WERI-Rb-1 (cell line): Measurements from ENCODE around the gene ADGRL4.

ENCODE experiments used
- DNase-seq: peaks from one replicate; pipeline ENCODE4 v3.0.0-alpha.2; 2020
- H3K27ac ChIP-seq: fragments of 250-450 bp; sonication (Bioruptor Pico); 2 replicates; pipeline ENCODE4 v1.5.1; 2020; ENCODE audit warnings: mild to moderate bottlenecking, moderate library complexity
- H3K27me3 ChIP-seq: fragments of 250-450 bp; sonication (Bioruptor Pico); 2 replicates; pipeline ENCODE4 v1.5.1; 2021; ENCODE audit warnings: mild to moderate bottlenecking, low read depth, moderate library complexity; ENCODE audit not compliant: insufficient read depth, severe bottlenecking
- H3K36me3 ChIP-seq: fragments of 250-450 bp; sonication (Bioruptor Pico); 2 replicates; pipeline ENCODE4 v1.5.1; 2020; ENCODE audit warnings: mild to moderate bottlenecking, moderate library complexity
- H3K4me3 ChIP-seq: 2 replicates; pipeline ENCODE4 v1.5.1; 2011; ENCODE audit warnings: low read depth, mild to moderate bottlenecking, control low read depth, low read length
- H3K9me3 ChIP-seq: fragments of 250-450 bp; sonication (Bioruptor Pico); 2 replicates; pipeline ENCODE4 v1.5.1; 2021; ENCODE audit warnings: mild to moderate bottlenecking, moderate library complexity; ENCODE audit not compliant: severe bottlenecking
- TF ChIP-seq, protein P1 (sequence below): IDR thresholded peaks from 2 replicates; pipeline ENCODE4 v1.5.1; 2011; ENCODE audit warnings: low read depth, mild to moderate bottlenecking, control low read depth, inconsistent platforms, low read length

The ADGRL4 gene

DNA sequence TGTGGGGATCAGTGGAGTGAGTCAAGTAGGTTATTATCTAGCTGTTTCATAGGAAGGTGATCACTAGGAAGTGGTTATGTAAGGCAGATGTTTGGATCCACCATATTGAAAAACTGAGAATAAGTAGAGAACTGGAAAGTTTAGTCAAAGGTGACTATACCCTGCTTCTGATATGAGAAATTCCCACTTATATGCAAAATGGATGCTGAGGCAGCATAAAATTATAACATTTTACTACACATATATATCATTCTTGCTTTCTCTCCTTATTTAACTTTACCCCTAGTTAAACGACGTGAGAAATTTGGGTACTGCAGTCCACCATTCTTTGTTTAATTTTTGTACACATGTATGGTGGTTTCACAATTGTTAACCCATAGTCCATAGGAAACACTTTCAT, 142.4 kb downstream of the ADGRL4 start:
- no peak overlapping the region for H3K27ac ChIP-seq
- TF ChIP-seq, protein P1, sequence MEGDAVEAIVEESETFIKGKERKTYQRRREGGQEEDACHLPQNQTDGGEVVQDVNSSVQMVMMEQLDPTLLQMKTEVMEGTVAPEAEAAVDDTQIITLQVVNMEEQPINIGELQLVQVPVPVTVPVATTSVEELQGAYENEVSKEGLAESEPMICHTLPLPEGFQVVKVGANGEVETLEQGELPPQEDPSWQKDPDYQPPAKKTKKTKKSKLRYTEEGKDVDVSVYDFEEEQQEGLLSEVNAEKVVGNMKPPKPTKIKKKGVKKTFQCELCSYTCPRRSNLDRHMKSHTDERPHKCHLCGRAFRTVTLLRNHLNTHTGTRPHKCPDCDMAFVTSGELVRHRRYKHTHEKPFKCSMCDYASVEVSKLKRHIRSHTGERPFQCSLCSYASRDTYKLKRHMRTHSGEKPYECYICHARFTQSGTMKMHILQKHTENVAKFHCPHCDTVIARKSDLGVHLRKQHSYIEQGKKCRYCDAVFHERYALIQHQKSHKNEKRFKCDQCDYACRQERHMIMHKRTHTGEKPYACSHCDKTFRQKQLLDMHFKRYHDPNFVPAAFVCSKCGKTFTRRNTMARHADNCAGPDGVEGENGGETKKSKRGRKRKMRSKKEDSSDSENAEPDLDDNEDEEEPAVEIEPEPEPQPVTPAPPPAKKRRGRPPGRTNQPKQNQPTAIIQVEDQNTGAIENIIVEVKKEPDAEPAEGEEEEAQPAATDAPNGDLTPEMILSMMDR, result no peak
- H3K9me3 ChIP-seq, result no peaks in the 10 kb centered on the region
- no peak overlapping the region for H3K4me3 ChIP-seq
- DNase-seq, result no peak
- no peaks in the 10 kb centered on the region for H3K36me3 ChIP-seq
- no peaks in the 10 kb centered on the region for H3K27me3 ChIP-seq

DNA sequence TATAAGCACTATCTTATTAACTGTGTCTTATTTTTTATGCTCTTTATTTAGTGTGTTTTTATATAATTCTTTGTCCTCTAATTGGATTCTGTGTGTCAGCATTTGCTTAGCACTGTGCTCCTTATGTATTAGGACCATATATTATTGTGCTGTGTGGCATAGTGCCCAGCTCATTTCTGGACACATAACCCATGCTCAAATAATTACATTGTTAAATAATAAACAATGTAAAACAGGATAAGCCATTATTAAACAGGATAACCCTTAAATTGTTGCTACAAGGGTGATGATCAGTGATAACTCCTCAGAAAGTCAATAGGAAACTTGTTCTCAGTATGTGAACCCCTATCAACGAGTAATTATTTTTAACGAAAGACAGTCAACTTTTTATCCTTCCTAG, 150.4 kb downstream of the ADGRL4 start:
- DNase-seq, result no peak
- Histone ChIP-seq H3K27ac (no peak overlapping the region), H3K27me3 (no peaks in the 10 kb centered on the region), H3K9me3 (no peaks in the 10 kb centered on the region), H3K4me3 (no peak overlapping the region), H3K36me3 (no peaks in the 10 kb centered on the region)
- TF ChIP-seq, protein P1, result no peak

DNA sequence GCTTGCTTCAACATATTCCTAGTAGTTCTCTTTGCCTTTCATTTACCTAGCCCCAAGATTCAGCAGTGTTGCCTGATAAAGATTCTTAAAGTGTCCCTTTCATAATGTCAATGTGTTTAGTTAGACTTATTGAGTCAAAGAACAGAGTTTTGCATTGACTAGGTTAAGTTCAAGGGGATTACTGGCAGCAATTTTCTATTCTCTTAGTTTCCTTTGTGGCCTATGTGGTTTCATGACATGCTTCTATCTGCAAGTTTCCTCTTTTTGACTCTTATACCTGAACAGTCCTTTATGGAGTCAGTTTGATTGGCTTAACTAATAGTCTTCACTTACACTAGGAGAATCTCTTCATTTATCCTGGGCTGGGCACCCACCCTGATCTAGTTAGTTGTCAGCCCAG, 151.3 kb downstream of the ADGRL4 start:
- Histone ChIP-seq H3K4me3 (no peak overlapping the region), H3K9me3 (no peaks in the 10 kb centered on the region), H3K36me3 (no peaks in the 10 kb centered on the region), H3K27ac (no peak overlapping the region), H3K27me3 (no peaks in the 10 kb centered on the region)
- TF ChIP-seq, protein P1, result no peak
- no peak for DNase-seq

DNA sequence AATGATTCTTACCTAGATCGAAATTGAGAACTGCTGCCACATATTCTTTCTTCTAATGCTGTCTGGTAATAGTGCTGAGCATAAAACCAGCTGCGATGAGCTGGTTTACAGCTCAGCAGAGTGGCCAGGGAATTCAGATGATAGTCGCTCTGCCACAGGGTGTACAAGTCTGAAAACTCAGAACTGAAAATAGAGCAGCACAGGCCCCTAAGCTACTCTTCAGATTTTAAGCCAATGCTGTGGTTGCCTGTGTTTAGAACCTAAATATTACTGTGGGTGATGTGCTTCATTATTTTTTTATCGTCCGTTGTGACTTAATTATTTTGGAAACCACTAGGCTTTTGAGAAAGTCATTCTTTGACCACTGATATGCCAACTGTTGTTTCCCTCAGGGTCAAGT, 152.0 kb downstream of the ADGRL4 start:
- Histone ChIP-seq H3K4me3 (no peak overlapping the region), H3K27me3 (no peaks in the 10 kb centered on the region), H3K9me3 (no peaks in the 10 kb centered on the region), H3K36me3 (no peaks in the 10 kb centered on the region), H3K27ac (no peak overlapping the region)
- DNase-seq, result no peak
- TF ChIP-seq, protein P1, result no peak

DNA sequence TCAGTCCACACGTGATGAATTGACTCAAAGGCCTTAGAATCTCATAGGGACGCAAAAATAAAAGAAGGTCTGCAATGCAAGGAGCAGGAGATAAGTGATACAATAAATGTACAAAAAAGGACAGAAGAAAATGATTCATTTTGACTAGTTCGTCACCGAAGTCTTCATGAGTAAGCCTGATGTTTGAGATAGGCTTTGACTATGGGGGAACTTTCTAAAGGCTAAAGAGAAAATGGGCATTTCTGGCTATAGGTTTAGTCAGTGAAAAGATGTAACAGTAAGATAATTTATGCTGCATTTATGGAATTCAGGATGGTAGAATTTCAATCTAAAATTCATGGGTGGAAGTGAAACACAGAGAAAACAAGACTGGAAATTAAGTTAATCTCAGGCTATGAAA, 163.0 kb downstream of the ADGRL4 start:
- Histone ChIP-seq H3K27me3 (no peaks in the 10 kb centered on the region), H3K27ac (no peak overlapping the region), H3K36me3 (no peaks in the 10 kb centered on the region), H3K4me3 (no peak overlapping the region), H3K9me3 (no peaks in the 10 kb centered on the region)
- TF ChIP-seq, protein P1, result no peak
- no peak for DNase-seq

DNA sequence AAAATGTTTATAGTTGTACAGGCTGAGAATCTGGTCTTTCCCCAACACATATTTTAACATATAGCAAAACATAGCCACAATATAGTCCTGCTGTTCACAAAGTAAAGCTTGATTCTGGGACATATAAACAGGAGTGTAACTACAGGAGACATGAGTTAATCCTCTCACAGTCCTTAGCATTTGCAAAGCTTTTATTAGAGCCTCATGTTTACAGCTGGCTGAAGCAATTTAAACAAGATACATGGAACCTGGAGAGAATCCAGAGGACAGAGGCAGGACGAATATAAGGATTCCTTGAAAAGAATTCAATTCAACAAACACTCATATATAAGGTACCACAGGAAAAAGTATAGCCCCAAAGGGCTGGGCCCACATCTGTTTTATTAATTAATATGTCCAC, 163.4 kb downstream of the ADGRL4 start:
- Histone ChIP-seq H3K36me3 (no peaks in the 10 kb centered on the region), H3K27ac (no peak overlapping the region), H3K4me3 (no peak overlapping the region), H3K27me3 (no peaks in the 10 kb centered on the region), H3K9me3 (no peaks in the 10 kb centered on the region)
- TF ChIP-seq, protein P1, result no peak
- DNase-seq, result no peak
